ENCODE data around the gene KIF17. TPM values are rescaled to one million over a fixed set of nuclear protein-coding genes. Genes with fewer than 3 reads are reported as not detected.
A peak's percentile ranks its signal among the peaks of the same experiment; 100 is the strongest.

Gene KIF17
- total and polyA plus RNA-seq, 9 donors: 0.56 to 6.2 (median 2.2) TPM

GRCh38 chr1:20732071-20732587 is 14.3 kb upstream of the KIF17 start:
- peak; percentile 59 to 77 (median 64) for DNase-seq
- peak overlapping the region; percentile 36 for H3K4me3 ChIP-seq

GRCh38 chr1:20731057-20731991 is 13.5 kb upstream of the KIF17 start:
- H3K27me3 ChIP-seq: no peaks in the 10 kb centered on the region
- TF ChIP-seq CTCF (IDR thresholded peaks at IDR 0.05) (no peak), EP300 (IDR thresholded peaks at IDR 0.05) (no peak)
- 9 to 29% (median 16%) methylated on average over 32 to 62 of the region's 62 CpGs for WGBS, 3 donors
- H3K4me1 ChIP-seq (ENCODE audit: insufficient read depth): peaks cover 7% of the 10 kb centered on the region
- H3K4me3 ChIP-seq: peak overlapping the region; percentile 36
- no peaks in the 10 kb centered on the region for H3K9me3 ChIP-seq
- DNase-seq: no peak
- peak overlapping the region in 1 of 2 donors; percentile 86 for H3K27ac ChIP-seq
- intact Hi-C loops (cut with DNase I): no loop called here
- no peaks in the 10 kb centered on the region for H3K36me3 ChIP-seq

More at GRCh38 chr1:20732071-20732587, 14.3 kb upstream of the KIF17 start:
- peaks cover 7% of the 10 kb centered on the region for H3K4me1 ChIP-seq (ENCODE audit: insufficient read depth)
- TF ChIP-seq EP300 (IDR thresholded peaks at IDR 0.05) (no peak), POLR2A (IDR thresholded peaks at IDR 0.05) (no peak), CTCF (IDR thresholded peaks at IDR 0.05) (no peak)
- H3K27ac ChIP-seq: peak overlapping the region in 1 of 2 donors; percentile 86
- WGBS, 3 donors: 1% methylated on average over 19 to 55 of the region's 55 CpGs
- H3K27me3 ChIP-seq: no peaks in the 10 kb centered on the region
- no peaks in the 10 kb centered on the region for H3K9me3 ChIP-seq
- H3K36me3 ChIP-seq: no peaks in the 10 kb centered on the region
- intact Hi-C loops (cut with DNase I): no loop called here

GRCh38 chr1:20730690-20731056 is 12.9 kb upstream of the KIF17 start:
- H3K4me3 ChIP-seq: no peak overlapping the region
- H3K27me3 ChIP-seq: no peaks in the 10 kb centered on the region
- no peak for DNase-seq
- no peaks in the 10 kb centered on the region for H3K36me3 ChIP-seq
- no peak overlapping the region for H3K27ac ChIP-seq
- H3K9me3 ChIP-seq: no peaks in the 10 kb centered on the region
- TF ChIP-seq CTCF (IDR thresholded peaks at IDR 0.05) (no peak), POLR2A (IDR thresholded peaks at IDR 0.05) (no peak), EP300 (IDR thresholded peaks at IDR 0.05) (no peak)
- intact Hi-C loops (cut with DNase I): no loop called here
- peaks cover 7% of the 10 kb centered on the region for H3K4me1 ChIP-seq (ENCODE audit: insufficient read depth)
- 40 to 47% (median 44%) methylated on average over 4 of the region's 4 CpGs for WGBS, 3 donors

GRCh38 chr1:20729990-20730689 is 12.3 kb upstream of the KIF17 start:
- TF ChIP-seq CTCF (IDR thresholded peaks at IDR 0.05) (no peak), POLR2A (IDR thresholded peaks at IDR 0.05) (no peak), EP300 (IDR thresholded peaks at IDR 0.05) (no peak)
- Histone ChIP-seq H3K4me1 (ENCODE audit: insufficient read depth) (peaks cover 7% of the 10 kb centered on the region), H3K27ac (no peak overlapping the region), H3K4me3 (no peak overlapping the region), H3K36me3 (no peaks in the 10 kb centered on the region), H3K27me3 (no peaks in the 10 kb centered on the region), H3K9me3 (no peaks in the 10 kb centered on the region)
- DNase-seq: peak in 1 of 5 donors; percentile 3
- intact Hi-C loops (cut with DNase I): no loop called here
- 10 to 24% (median 22%) methylated on average over 18 to 19 of the region's 19 CpGs for WGBS, 3 donors
